ENCODE data around the gene VASH1.

The VASH1 gene

GRCh38 chr14:76778546-76779215 lies 17.4 kb downstream of the VASH1 start:
- Histone ChIP-seq H3K4me3 (ENCODE audit: low read length in 2 of 2) (no peak overlapping the region), H3K4me1 (ENCODE audit: control insufficient read depth in 2 of 2, insufficient read depth in 2 of 2, low read length in 2 of 2) (peaks cover 2 to 3% of the 10 kb centered on the region in 2 donors), H3K27me3 (ENCODE audit: control insufficient read depth in 2 of 2, insufficient read depth in 2 of 2, low read length in 2 of 2) (no peaks in the 10 kb centered on the region), H3K9me3 (ENCODE audit: control insufficient read depth in 2 of 2, low read length in 2 of 2) (no peaks in the 10 kb centered on the region), H3K9ac (ENCODE audit: low read depth in 1 of 2, low read length in 2 of 2) (no peak overlapping the region), H3K36me3 (ENCODE audit: control insufficient read depth in 2 of 2, insufficient read depth in 2 of 2, low read length in 2 of 2) (peaks cover 0 to 7% of the 10 kb centered on the region in 2 donors), H3K27ac (ENCODE audit: low read depth in 2 of 2, low read length in 2 of 2) (no peak overlapping the region)

DNA sequence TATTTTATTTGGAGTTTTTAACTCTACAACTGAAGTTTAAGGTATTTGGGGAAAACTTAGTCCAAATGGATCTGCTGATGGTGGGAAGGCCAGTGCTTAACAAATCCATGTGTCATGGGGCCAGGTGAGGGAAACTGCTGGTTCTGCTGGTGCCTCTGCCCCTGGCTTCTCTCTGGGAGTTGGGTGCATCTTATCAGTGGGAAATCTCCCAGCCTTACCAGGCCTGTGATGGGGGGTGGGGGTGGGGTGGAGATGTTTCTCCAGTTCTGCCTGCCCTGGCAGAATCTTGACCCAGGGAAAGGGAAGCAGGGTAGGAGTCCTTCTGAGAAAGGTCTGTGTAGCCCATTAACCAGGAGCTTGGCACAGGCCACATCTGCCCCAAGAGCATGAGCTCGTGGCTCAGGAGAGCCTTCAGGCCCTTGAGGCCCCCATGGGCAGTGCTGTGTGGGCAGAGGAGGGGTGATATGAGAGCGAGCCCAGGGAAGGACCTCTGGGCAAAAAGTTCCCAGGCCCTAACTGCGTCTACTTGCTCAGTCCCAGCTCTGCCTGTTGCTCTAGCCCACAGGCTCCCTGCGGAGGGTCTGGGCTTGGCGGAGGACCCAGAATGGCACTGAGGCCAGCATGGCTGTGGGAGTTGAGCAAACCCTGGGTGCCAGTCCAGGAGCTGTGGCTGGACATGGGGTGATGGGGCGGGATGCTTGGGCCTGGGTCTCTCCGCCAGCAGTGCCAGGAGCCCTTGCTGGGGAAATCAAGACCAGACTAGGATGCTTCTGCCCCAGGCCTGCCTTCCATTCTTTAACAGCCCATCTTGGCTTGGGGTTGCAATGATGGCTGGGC lies 18.2 kb downstream of the VASH1 start:
- H3K36me3 ChIP-seq (ENCODE audit: control insufficient read depth in 2 of 2, insufficient read depth in 2 of 2, low read length in 2 of 2) = peaks cover 5 to 11% of the 10 kb centered on the region in 2 donors
- no peak overlapping the region for H3K9ac ChIP-seq (ENCODE audit: low read depth in 1 of 2, low read length in 2 of 2)
- H3K4me1 ChIP-seq (ENCODE audit: control insufficient read depth in 2 of 2, insufficient read depth in 2 of 2, low read length in 2 of 2) = no peaks in the 10 kb centered on the region
- no peak overlapping the region for H3K27ac ChIP-seq (ENCODE audit: low read depth in 2 of 2, low read length in 2 of 2)
- no peaks in the 10 kb centered on the region for H3K27me3 ChIP-seq (ENCODE audit: control insufficient read depth in 2 of 2, insufficient read depth in 2 of 2, low read length in 2 of 2)
- H3K9me3 ChIP-seq (ENCODE audit: control insufficient read depth in 2 of 2, low read length in 2 of 2) = no peaks in the 10 kb centered on the region
- no peak overlapping the region for H3K4me3 ChIP-seq (ENCODE audit: low read length in 2 of 2)

- Histone ChIP-seq H3K27ac (ENCODE audit: low read depth in 2 of 2, low read length in 2 of 2) (no peak overlapping the region), H3K36me3 (ENCODE audit: control insufficient read depth in 2 of 2, insufficient read depth in 2 of 2, low read length in 2 of 2) (peaks cover 7 to 11% of the 10 kb centered on the region in 2 donors)
Observed at GRCh38 chr14:76780058-76780345, 18.7 kb downstream of the VASH1 start.

GRCh38 chr14:76780360-76780759 lies 19.1 kb downstream of the VASH1 start:
- H3K27ac ChIP-seq (ENCODE audit: low read depth in 2 of 2, low read length in 2 of 2) = no peak overlapping the region
- H3K9me3 ChIP-seq (ENCODE audit: control insufficient read depth in 2 of 2, low read length in 2 of 2) = no peaks in the 10 kb centered on the region
- peaks cover 7 to 11% of the 10 kb centered on the region in 2 donors for H3K36me3 ChIP-seq (ENCODE audit: control insufficient read depth in 2 of 2, insufficient read depth in 2 of 2, low read length in 2 of 2)
- H3K4me1 ChIP-seq (ENCODE audit: control insufficient read depth in 2 of 2, insufficient read depth in 2 of 2, low read length in 2 of 2) = no peaks in the 10 kb centered on the region
- no peak overlapping the region for H3K4me3 ChIP-seq (ENCODE audit: low read length in 2 of 2)
- no peak overlapping the region for H3K9ac ChIP-seq (ENCODE audit: low read depth in 1 of 2, low read length in 2 of 2)
- H3K27me3 ChIP-seq (ENCODE audit: control insufficient read depth in 2 of 2, insufficient read depth in 2 of 2, low read length in 2 of 2) = no peaks in the 10 kb centered on the region

More at GRCh38 chr14:76780058-76780345, 18.7 kb downstream of the VASH1 start:
- H3K4me1 ChIP-seq (ENCODE audit: control insufficient read depth in 2 of 2, insufficient read depth in 2 of 2, low read length in 2 of 2) = no peaks in the 10 kb centered on the region
- H3K27me3 ChIP-seq (ENCODE audit: control insufficient read depth in 2 of 2, insufficient read depth in 2 of 2, low read length in 2 of 2) = no peaks in the 10 kb centered on the region
- H3K9me3 ChIP-seq (ENCODE audit: control insufficient read depth in 2 of 2, low read length in 2 of 2) = no peaks in the 10 kb centered on the region
- no peak overlapping the region for H3K9ac ChIP-seq (ENCODE audit: low read depth in 1 of 2, low read length in 2 of 2)
- no peak overlapping the region for H3K4me3 ChIP-seq (ENCODE audit: low read length in 2 of 2)

DNA sequence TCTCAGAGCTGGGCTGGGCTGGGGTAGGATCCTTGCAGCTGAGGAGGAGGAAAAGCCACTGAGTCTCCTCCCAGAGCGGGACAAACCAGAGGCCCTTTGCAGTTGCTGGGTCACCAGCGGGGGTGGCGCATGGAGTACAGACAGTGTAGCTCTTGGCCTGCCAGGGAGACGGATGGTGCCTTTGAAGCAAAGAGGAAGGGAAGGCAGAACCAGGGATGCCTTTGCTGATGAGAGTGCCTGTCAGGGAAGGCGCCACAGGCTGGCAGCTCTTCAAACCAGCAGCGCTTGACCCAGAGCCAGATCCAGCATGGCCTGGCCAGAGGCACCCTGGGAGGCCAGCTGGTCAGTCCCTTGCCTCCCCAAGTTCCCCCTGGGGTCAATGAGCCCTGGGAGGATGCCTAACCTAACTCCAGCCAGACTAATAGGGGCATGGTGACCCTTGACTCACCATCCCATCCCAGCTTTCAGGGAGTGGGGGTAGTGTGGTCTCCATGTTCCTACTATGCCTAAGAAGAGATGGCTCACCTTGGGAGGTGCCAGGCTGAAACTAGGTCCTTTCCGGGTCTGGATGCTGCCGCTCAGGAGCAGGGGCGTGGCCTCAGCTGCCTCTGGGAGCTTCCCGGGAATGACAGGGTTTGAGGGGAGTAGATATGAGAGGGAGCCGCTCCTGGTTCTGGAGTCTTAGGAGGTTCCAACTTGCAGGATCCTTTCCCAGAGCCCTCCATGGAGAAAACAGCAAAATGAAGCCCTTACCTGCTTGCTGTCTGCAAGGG lies 19.8 kb downstream of the VASH1 start:
- Histone ChIP-seq H3K27ac (ENCODE audit: low read depth in 2 of 2, low read length in 2 of 2) (no peak overlapping the region), H3K4me3 (ENCODE audit: low read length in 2 of 2) (no peak overlapping the region), H3K9ac (ENCODE audit: low read depth in 1 of 2, low read length in 2 of 2) (no peak overlapping the region), H3K27me3 (ENCODE audit: control insufficient read depth in 2 of 2, insufficient read depth in 2 of 2, low read length in 2 of 2) (no peaks in the 10 kb centered on the region), H3K36me3 (ENCODE audit: control insufficient read depth in 2 of 2, insufficient read depth in 2 of 2, low read length in 2 of 2) (peaks cover 11 to 12% of the 10 kb centered on the region in 2 donors), H3K4me1 (ENCODE audit: control insufficient read depth in 2 of 2, insufficient read depth in 2 of 2, low read length in 2 of 2) (no peaks in the 10 kb centered on the region), H3K9me3 (ENCODE audit: control insufficient read depth in 2 of 2, low read length in 2 of 2) (no peaks in the 10 kb centered on the region)

GRCh38 chr14:76781648-76782051 lies 20.4 kb downstream of the VASH1 start:
- peaks cover 11 to 15% of the 10 kb centered on the region in 2 donors for H3K36me3 ChIP-seq (ENCODE audit: control insufficient read depth in 2 of 2, insufficient read depth in 2 of 2, low read length in 2 of 2)
- no peaks in the 10 kb centered on the region for H3K4me1 ChIP-seq (ENCODE audit: control insufficient read depth in 2 of 2, insufficient read depth in 2 of 2, low read length in 2 of 2)
- no peaks in the 10 kb centered on the region for H3K9me3 ChIP-seq (ENCODE audit: control insufficient read depth in 2 of 2, low read length in 2 of 2)
- H3K27ac ChIP-seq (ENCODE audit: low read depth in 2 of 2, low read length in 2 of 2) = no peak overlapping the region
- H3K27me3 ChIP-seq (ENCODE audit: control insufficient read depth in 2 of 2, insufficient read depth in 2 of 2, low read length in 2 of 2) = no peaks in the 10 kb centered on the region
- no peak overlapping the region for H3K9ac ChIP-seq (ENCODE audit: low read depth in 1 of 2, low read length in 2 of 2)
- H3K4me3 ChIP-seq (ENCODE audit: low read length in 2 of 2) = no peak overlapping the region

GRCh38 chr14:76782115-76782884 lies 21.0 kb downstream of the VASH1 start:
- Histone ChIP-seq H3K27me3 (ENCODE audit: control insufficient read depth in 2 of 2, insufficient read depth in 2 of 2, low read length in 2 of 2) (no peaks in the 10 kb centered on the region), H3K9ac (ENCODE audit: low read depth in 1 of 2, low read length in 2 of 2) (no peak overlapping the region), H3K27ac (ENCODE audit: low read depth in 2 of 2, low read length in 2 of 2) (no peak overlapping the region), H3K4me3 (ENCODE audit: low read length in 2 of 2) (no peak overlapping the region), H3K36me3 (ENCODE audit: control insufficient read depth in 2 of 2, insufficient read depth in 2 of 2, low read length in 2 of 2) (peaks cover 15 to 16% of the 10 kb centered on the region in 2 donors), H3K4me1 (ENCODE audit: control insufficient read depth in 2 of 2, insufficient read depth in 2 of 2, low read length in 2 of 2) (no peaks in the 10 kb centered on the region), H3K9me3 (ENCODE audit: control insufficient read depth in 2 of 2, low read length in 2 of 2) (no peaks in the 10 kb centered on the region)

GRCh38 chr14:76782885-76783566 lies 21.8 kb downstream of the VASH1 start:
- Histone ChIP-seq H3K4me1 (ENCODE audit: control insufficient read depth in 2 of 2, insufficient read depth in 2 of 2, low read length in 2 of 2) (no peaks in the 10 kb centered on the region), H3K36me3 (ENCODE audit: control insufficient read depth in 2 of 2, insufficient read depth in 2 of 2, low read length in 2 of 2) (peaks cover 15 to 22% of the 10 kb centered on the region in 2 donors), H3K4me3 (ENCODE audit: low read length in 2 of 2) (no peak overlapping the region), H3K9ac (ENCODE audit: low read depth in 1 of 2, low read length in 2 of 2) (no peak overlapping the region), H3K27me3 (ENCODE audit: control insufficient read depth in 2 of 2, insufficient read depth in 2 of 2, low read length in 2 of 2) (no peaks in the 10 kb centered on the region), H3K9me3 (ENCODE audit: control insufficient read depth in 2 of 2, low read length in 2 of 2) (no peaks in the 10 kb centered on the region), H3K27ac (ENCODE audit: low read depth in 2 of 2, low read length in 2 of 2) (no peak overlapping the region)

- peaks cover 26 to 35% of the 10 kb centered on the region in 2 donors for H3K36me3 ChIP-seq (ENCODE audit: control insufficient read depth in 2 of 2, insufficient read depth in 2 of 2, low read length in 2 of 2)
- H3K27ac ChIP-seq (ENCODE audit: low read depth in 2 of 2, low read length in 2 of 2) = no peak overlapping the region
- no peak overlapping the region for H3K4me3 ChIP-seq (ENCODE audit: low read length in 2 of 2)
- no peak overlapping the region for H3K9ac ChIP-seq (ENCODE audit: low read depth in 1 of 2, low read length in 2 of 2)
- no peaks in the 10 kb centered on the region for H3K9me3 ChIP-seq (ENCODE audit: control insufficient read depth in 2 of 2, low read length in 2 of 2)
- H3K4me1 ChIP-seq (ENCODE audit: control insufficient read depth in 2 of 2, insufficient read depth in 2 of 2, low read length in 2 of 2) = no peaks in the 10 kb centered on the region
- no peaks in the 10 kb centered on the region for H3K27me3 ChIP-seq (ENCODE audit: control insufficient read depth in 2 of 2, insufficient read depth in 2 of 2, low read length in 2 of 2)
Observed at GRCh38 chr14:76784266-76784874, 23.1 kb downstream of the VASH1 start.
